HFFc6 (cell line): ENCODE data around the gene MAMLD1. TPM values are rescaled to one million over a fixed set of nuclear protein-coding genes. Genes with fewer than 3 reads are reported as not detected.

Experiments used
- DNase-seq: peaks from one replicate; pipeline ENCODE4 v3.0.0-alpha.2; 2018
- H3K27ac Mint-ChIP-seq: 2 replicates; pipeline ENCODE4 v1.8.0; 2020; ENCODE audit warnings: mild to moderate bottlenecking, mixed read lengths
- H3K27me3 Mint-ChIP-seq: 2 replicates; pipeline ENCODE4 v1.8.0; 2021; ENCODE audit warnings: mild to moderate bottlenecking, moderate library complexity, mixed read lengths; ENCODE audit not compliant: insufficient read depth
- H3K36me3 Mint-ChIP-seq: 2 replicates; pipeline ENCODE4 v1.8.0; 2021; ENCODE audit warnings: low read depth, mixed read lengths
- H3K4me1 Mint-ChIP-seq: 2 replicates; pipeline ENCODE4 v1.8.0; 2020; ENCODE audit warnings: low read depth, mixed read lengths
- H3K4me3 Mint-ChIP-seq: 2 replicates; pipeline ENCODE4 v1.8.0; 2020; ENCODE audit warnings: mild to moderate bottlenecking, moderate library complexity, mixed read lengths
- H3K9me3 Mint-ChIP-seq: 2 replicates; pipeline ENCODE4 v1.8.0; 2020; ENCODE audit warnings: mild to moderate bottlenecking, mixed read lengths
- CTCF ChIP-seq: fragments of 200-600 bp; sonication (generic); IDR thresholded peaks from 2 replicates; pipeline ENCODE4 v1.5.0; 2021; ENCODE audit warnings: antibody characterized with exemption, mild to moderate bottlenecking
- total RNA-seq, 6 experiments: library from RNA; stranded (reverse); fragmentation: NEBNext Ultra II Directional; extraction: Animal tissue kit (Norgen Biotek cat#: 25700); gene quantifications; 2 replicates in 1 of 6; 3 replicates in 5 of 6; pipeline ENCODE4 v1.2.3, GENCODE V29; 2021

The MAMLD1 gene
- total RNA-seq, 6 experiments from 2014 or later: 4.0 to 5.3 (median 4.7) TPM

- H3K4me1 Mint-ChIP-seq: no peaks in the 10 kb centered on the region
- TF ChIP-seq CTCF: peak; percentile 28
- H3K27me3 Mint-ChIP-seq: peaks cover 5% of the 10 kb centered on the region; the same call in 1 of the 2 replicates
- no peak for DNase-seq
- peaks cover 31% of the 10 kb centered on the region for H3K9me3 Mint-ChIP-seq
- no peak overlapping the region for H3K27ac Mint-ChIP-seq
- H3K4me3 Mint-ChIP-seq: no peak overlapping the region
- no peaks in the 10 kb centered on the region for H3K36me3 Mint-ChIP-seq
Observed at GRCh38 chrX:150536455-150537116, 173.5 kb downstream of the MAMLD1 start.

GRCh38 chrX:150537851-150538250, 174.7 kb downstream of the MAMLD1 start:
- peaks cover 5% of the 10 kb centered on the region; the same call in 1 of the 2 replicates for H3K27me3 Mint-ChIP-seq
- no peak for DNase-seq
- H3K36me3 Mint-ChIP-seq: no peaks in the 10 kb centered on the region
- TF ChIP-seq CTCF: no peak
- H3K4me1 Mint-ChIP-seq: no peaks in the 10 kb centered on the region
- no peak overlapping the region for H3K4me3 Mint-ChIP-seq
- H3K9me3 Mint-ChIP-seq: peaks cover 31% of the 10 kb centered on the region
- no peak overlapping the region for H3K27ac Mint-ChIP-seq

GRCh38 chrX:150540965-150541364, 177.8 kb downstream of the MAMLD1 start:
- H3K9me3 Mint-ChIP-seq: peaks cover 17% of the 10 kb centered on the region
- no peaks in the 10 kb centered on the region; the same call in 1 of the 2 replicates for H3K27me3 Mint-ChIP-seq
- DNase-seq: no peak
- no peaks in the 10 kb centered on the region for H3K4me1 Mint-ChIP-seq
- H3K27ac Mint-ChIP-seq: no peak overlapping the region
- H3K4me3 Mint-ChIP-seq: no peak overlapping the region
- H3K36me3 Mint-ChIP-seq: no peaks in the 10 kb centered on the region
- TF ChIP-seq CTCF: no peak

DNA sequence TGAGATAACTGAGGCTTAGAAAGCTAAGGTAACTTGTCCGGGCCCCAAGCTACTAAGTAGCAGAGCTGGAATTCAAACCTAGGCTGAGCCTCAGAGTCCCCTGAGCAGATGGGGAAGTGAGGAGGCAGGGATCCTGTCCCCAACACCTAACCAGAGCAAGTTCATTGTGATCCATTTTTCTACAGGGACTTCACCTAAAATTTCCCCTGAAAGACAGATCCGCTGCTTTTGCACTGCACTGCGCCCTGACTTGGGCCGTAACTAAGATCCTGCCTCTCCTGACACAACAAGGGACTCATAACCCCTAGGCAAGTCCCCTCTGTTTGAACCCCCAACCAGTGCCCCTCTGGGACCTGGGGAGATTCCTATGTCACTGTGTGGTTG, 179.7 kb downstream of the MAMLD1 start:
- H3K4me3 Mint-ChIP-seq: no peak overlapping the region
- H3K9me3 Mint-ChIP-seq: 0 out of 2 replicates have a peak, but pooled peaks cover 2% of the 10 kb centered on the region
- H3K36me3 Mint-ChIP-seq: no peaks in the 10 kb centered on the region
- no peaks in the 10 kb centered on the region; the same call in 1 of the 2 replicates for H3K27me3 Mint-ChIP-seq
- peaks cover 7% of the 10 kb centered on the region for H3K4me1 Mint-ChIP-seq
- TF ChIP-seq CTCF: no peak
- DNase-seq: no peak
- no peak overlapping the region for H3K27ac Mint-ChIP-seq

DNA sequence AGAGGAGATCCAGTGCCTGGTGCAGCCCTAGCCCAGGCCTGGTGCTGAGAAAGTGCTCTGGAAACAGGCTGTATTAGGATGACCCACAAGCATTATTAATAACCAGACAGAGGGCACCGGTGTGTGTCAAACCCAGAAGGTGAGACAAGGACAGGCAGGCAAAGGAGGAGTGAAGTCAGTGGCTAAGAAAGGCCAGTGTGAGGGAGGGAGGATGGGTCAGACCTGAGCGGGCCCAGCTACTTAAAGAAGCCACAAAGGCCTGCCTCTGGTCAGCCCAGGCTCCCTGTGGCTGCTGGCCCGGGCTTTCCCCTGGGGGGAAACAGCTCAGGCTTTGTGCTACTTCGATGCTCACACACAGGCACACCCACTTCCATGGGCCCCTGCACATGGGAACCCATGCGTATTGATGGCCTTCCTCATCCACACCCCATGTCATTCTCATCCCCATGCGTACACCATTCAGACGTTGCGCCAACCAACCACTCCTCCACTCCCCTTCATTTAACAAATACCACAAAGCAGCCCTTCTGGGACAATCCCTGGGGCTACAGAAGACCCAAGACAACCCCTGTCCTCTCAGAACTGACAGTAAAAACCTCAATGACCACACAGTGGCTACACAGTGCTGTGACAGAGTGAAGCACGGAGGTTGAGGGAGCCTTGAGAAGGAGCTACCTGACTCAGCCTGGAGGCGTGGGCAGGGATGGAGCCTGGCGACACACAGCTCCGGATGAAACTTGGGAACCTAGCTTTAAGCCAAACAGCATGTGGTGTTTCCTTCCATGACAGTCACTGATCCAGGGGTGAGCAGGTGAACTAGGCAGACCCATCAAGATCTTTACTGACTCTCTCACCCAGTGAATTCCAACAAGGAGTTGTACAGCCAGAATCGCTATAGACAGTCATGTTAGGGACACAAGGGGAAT, 180.4 kb downstream of the MAMLD1 start:
- DNase-seq: no peak
- Mint-ChIP-seq H3K4me1 (peaks cover 13% of the 10 kb centered on the region), H3K4me3 (no peak overlapping the region), H3K27ac (no peak overlapping the region), H3K27me3 (no peaks in the 10 kb centered on the region; the same call in 1 of the 2 replicates), H3K36me3 (no peaks in the 10 kb centered on the region), H3K9me3 (no peaks in the 10 kb centered on the region)
- no peak for TF ChIP-seq CTCF
